Activated CD8-positive, alpha-beta memory T cell treated with anti-CD3 and anti-CD28 coated beads, Interleukin-2, amount 10 ng/mL, durations not matched to agents 7 days and 5 days (primary cell): Measurements from ENCODE around the gene MYCBP. TPM values are rescaled to one million over a fixed set of nuclear protein-coding genes. Genes with fewer than 3 reads are reported as not detected.
"Not testable (repeated sequence)": the region's sequence is repeated elsewhere in the genome, so short reads cannot be mapped to it uniquely, and the experiment has no call there.

Experiments used
- ATAC-seq: fragments of 150-1000 bp; cut with Tn5 transposase; one replicate; pipeline ENCODE4 v1.10.0; 2021; ENCODE audit warnings: moderate library complexity
- CTCF ChIA-PET: fragments of 350-600 bp; sonication (Branson Sonifier 250); formaldehyde crosslinking; loops from one replicate; lab custom pipeline; 2021; ENCODE audit warnings: antibody characterized with exemption; lab: Charles Lee
- DNase-seq: peaks from one replicate; pipeline ENCODE4 v3.0.0-alpha.2; 2020
- H3K27ac Mint-ChIP-seq: one replicate; pipeline ENCODE4 v1.8.0; 2021; ENCODE audit warnings: mild to moderate bottlenecking, mixed read lengths
- H3K27me3 Mint-ChIP-seq: one replicate; pipeline ENCODE4 v1.8.0; 2021; ENCODE audit warnings: mixed read lengths
- H3K36me3 Mint-ChIP-seq: one replicate; pipeline ENCODE4 v1.8.0; 2021; ENCODE audit warnings: mild to moderate bottlenecking, mixed read lengths
- H3K4me1 Mint-ChIP-seq: one replicate; pipeline ENCODE4 v1.8.0; 2021; ENCODE audit warnings: mixed read lengths
- H3K4me3 Mint-ChIP-seq: one replicate; pipeline ENCODE4 v1.8.0; 2021; ENCODE audit warnings: mild to moderate bottlenecking, moderate library complexity, mixed read lengths
- H3K9me3 Mint-ChIP-seq: one replicate; pipeline ENCODE4 v1.8.0; 2022; ENCODE audit warnings: low read depth, mixed read lengths
- total RNA-seq, 2 experiments: library from RNA; stranded (reverse); gene quantifications; one replicate each; pipeline ENCODE4 v1.2.3, GENCODE V29; 2021

MYCBP gene
- total RNA-seq, 2 experiments from 2014 or later = 45.0 to 45.3 TPM

DNA sequence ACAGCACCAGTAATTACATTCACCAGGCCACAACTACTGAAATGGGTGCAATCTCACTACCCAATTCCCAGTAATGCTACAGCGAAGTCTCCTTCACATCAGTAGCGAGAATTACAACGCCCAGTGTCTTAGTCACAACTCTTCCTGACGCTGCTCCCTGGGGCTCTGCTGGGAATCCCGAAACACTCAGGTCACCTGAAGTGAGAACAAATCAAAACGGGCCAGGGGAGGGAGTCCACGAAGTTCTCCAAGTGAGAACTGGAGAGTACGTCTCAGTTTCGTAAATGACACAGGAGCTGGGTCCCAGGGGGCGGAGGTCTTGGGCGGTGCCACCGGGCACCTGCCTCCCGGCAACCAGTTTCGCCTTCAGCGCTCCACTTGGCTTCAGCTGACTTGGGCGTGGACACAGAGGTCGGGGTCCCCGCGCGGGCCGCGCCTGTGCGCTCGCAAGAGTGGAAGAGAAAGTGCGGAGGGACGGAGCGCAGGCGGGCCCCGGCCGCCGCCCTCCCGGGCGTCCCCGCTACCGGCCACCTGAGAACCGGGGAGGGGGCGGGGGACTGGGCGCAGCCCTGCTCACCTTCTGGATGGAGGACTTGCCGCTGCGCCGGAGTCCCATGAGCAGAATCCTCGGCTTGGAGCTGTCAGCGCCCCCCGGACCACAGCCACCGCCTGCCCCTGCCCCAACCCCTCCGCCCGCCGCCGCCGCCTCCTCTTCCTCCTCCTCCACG is 14.2 kb downstream of the MYCBP start:
- Mint-ChIP-seq H3K4me3 (peak overlapping the region; percentile 89), H3K36me3 (peaks cover 28% of the 10 kb centered on the region), H3K27me3 (no peaks in the 10 kb centered on the region), H3K9me3 (no peaks in the 10 kb centered on the region), H3K27ac (peak overlapping the region; percentile 82), H3K4me1 (peaks cover 42% of the 10 kb centered on the region)
- peak; percentile 65 for DNase-seq
- CTCF ChIA-PET = interaction anchor here (0.8 to 1.6 kb wide), 4 partner anchors 10 to 233 kb away, joined by 3 to 7 read pairs (median 4); partner anchors contain the start of genes MYCBP and NDUFS5
- ATAC-seq = peak; percentile 34

DNA sequence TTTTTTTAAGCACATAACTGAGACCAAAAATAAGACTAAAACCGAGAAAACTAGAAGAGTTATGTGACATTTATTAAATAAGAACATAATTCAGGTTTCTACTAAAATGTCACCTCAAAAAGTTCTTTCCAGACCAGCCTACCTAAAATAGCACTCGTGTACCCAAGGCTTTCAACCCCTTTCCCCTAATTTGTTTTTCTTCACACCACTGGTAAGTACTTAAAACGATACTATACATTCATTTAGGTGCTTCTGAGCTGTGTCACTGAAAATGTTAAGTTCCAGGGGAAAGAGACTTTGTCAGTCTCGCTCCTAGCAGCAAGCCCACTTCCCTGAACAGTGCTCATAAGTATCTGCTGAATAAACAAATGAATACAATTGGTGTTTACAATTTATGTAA is 20.4 kb downstream of the MYCBP start:
- Mint-ChIP-seq H3K27ac (peak overlapping the region; percentile 35), H3K27me3 (no peaks in the 10 kb centered on the region), H3K36me3 (peaks cover 34% of the 10 kb centered on the region), H3K4me3 (no peak overlapping the region), H3K4me1 (peaks cover 29% of the 10 kb centered on the region), H3K9me3 (no peaks in the 10 kb centered on the region)
- CTCF ChIA-PET = no interaction called here
- DNase-seq = no peak
- ATAC-seq = peak; percentile 74

DNA sequence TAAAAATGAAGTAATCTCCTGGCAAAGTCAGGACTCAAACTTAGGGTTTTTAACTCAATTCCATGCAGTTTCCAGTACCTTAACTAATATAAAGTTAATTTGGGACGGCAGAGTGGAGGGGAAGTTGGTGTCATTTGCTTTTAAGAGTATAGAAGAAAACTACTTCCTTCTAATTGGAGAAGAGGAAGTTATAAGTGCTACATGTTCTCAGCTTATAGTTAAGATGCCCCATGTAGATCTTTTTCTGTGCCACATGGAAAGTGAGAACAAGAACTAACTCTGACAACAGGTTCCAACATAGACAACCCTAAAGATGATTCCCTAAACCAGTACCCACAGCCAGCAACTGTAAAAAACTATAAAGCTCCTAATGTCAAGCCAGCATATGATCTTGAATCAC is 25.1 kb downstream of the MYCBP start:
- peaks cover 14% of the 10 kb centered on the region for H3K4me1 Mint-ChIP-seq
- ATAC-seq (no peak), DNase-seq (no peak)
- no peak overlapping the region for H3K27ac Mint-ChIP-seq
- no peaks in the 10 kb centered on the region for H3K27me3 Mint-ChIP-seq
- H3K9me3 Mint-ChIP-seq = no peaks in the 10 kb centered on the region
- H3K36me3 Mint-ChIP-seq = peaks cover 37% of the 10 kb centered on the region
- CTCF ChIA-PET = no interaction called here
- no peak overlapping the region for H3K4me3 Mint-ChIP-seq

DNA sequence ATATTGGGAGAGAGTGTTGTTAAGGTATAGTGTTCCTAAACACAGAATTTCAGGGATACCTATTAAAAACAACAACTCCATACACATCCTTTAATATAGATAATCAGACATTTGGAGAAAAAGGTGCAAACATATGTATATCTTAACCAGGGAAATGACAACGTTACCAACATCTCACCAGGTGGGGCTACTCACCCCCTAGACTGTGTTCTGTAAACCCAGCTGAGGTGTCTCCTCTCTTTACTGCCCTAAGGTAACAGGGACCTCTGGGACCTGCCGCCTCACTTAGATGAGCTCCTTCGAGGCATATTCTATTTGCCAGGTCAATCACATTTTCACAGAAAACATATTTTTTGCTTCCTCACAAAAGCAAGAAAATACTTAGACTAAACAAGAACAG is 26.9 kb downstream of the MYCBP start:
- H3K36me3 Mint-ChIP-seq = peaks cover 32% of the 10 kb centered on the region
- CTCF ChIA-PET = interaction anchor here (1.0 to 1.8 kb wide), 4 partner anchors 11 to 246 kb away, joined by 3 to 9 read pairs (median 5); no protein-coding TSS in a partner anchor

DNA sequence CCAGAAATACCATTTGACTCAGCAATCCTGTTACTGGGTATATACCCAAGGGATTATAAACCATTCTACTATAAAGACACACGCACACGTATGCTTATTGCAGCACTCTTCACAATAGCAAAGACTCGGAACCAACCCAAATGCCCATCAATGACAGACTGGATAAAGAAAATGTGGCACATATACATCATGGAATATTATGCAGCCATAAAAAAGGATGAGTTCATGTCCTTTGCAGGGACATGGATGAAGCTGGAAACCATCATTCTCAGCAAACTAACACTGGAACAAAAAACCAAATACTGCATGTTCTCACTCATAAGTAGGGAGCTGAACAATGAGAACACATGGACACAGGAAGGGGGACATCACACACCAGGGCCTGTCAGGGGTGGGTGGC is 28.1 kb downstream of the MYCBP start:
- ATAC-seq, H3K27ac Mint-ChIP-seq, H3K27me3 Mint-ChIP-seq, H3K9me3 Mint-ChIP-seq, DNase-seq, H3K4me1 Mint-ChIP-seq, H3K4me3 Mint-ChIP-seq: not testable (repeated sequence)
- peaks cover 32% of the 10 kb centered on the region for H3K36me3 Mint-ChIP-seq
- CTCF ChIA-PET = interaction anchor here (1.0 to 1.8 kb wide), 4 partner anchors 10 to 248 kb away, joined by 3 to 9 read pairs (median 5); no protein-coding TSS in a partner anchor

More for the DNA sequence above, 26.9 kb downstream of the MYCBP start:
- H3K27ac Mint-ChIP-seq = no peak overlapping the region
- peaks cover 6% of the 10 kb centered on the region for H3K4me1 Mint-ChIP-seq
- no peaks in the 10 kb centered on the region for H3K27me3 Mint-ChIP-seq
- DNase-seq (no peak), ATAC-seq (no peak)
- no peak overlapping the region for H3K4me3 Mint-ChIP-seq
- no peaks in the 10 kb centered on the region for H3K9me3 Mint-ChIP-seq

DNA sequence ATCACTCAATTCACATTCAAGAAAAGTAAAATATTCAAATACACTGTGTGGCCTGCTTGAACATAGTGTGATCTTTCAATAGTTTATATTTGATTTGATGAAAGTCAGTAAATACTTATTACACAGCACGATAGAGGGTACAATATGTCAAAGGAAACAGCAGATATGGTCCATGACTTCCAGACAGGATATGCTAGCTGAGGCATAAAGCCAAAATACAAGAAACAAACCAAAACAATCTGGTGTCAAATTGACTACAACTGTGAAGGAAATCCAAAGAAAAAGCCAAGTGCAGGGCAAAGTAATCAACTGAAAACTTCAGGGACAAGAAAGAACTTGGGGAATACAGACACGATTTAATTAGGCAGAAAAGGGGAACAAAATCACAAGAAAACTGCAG is 32.9 kb downstream of the MYCBP start:
- Mint-ChIP-seq H3K27me3 (no peaks in the 10 kb centered on the region), H3K9me3 (no peaks in the 10 kb centered on the region), H3K36me3 (peaks cover 32% of the 10 kb centered on the region), H3K4me3 (no peak overlapping the region), H3K27ac (peak overlapping the region; percentile 38), H3K4me1 (no peaks in the 10 kb centered on the region)
- CTCF ChIA-PET = no interaction called here
- DNase-seq = no peak
- ATAC-seq = no peak

DNA sequence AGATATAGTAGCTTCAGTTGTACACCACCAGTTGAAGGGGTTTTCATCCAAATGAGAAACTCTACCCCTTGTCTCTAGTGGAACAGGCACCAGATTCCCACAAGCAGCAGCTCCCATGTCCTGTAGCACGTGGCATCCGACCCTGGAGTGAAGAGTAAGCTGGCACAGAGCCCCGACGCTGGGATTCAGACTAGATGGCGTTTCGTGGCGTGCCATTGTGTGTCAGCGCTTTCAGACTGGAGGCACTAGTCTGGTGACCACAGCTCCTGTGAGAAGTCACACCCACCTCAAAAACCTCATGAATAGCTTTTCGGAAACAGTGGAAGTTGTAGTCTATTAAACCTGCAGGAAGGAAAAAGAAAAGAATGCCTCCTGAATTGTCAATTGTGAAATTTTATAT is 33.8 kb downstream of the MYCBP start:
- H3K36me3 Mint-ChIP-seq = peaks cover 22% of the 10 kb centered on the region
- CTCF ChIA-PET = no interaction called here
- no peaks in the 10 kb centered on the region for H3K4me1 Mint-ChIP-seq
- peaks cover 5% of the 10 kb centered on the region for H3K27me3 Mint-ChIP-seq
- no peaks in the 10 kb centered on the region for H3K9me3 Mint-ChIP-seq
- no peak overlapping the region for H3K4me3 Mint-ChIP-seq
- no peak for DNase-seq
- no peak for ATAC-seq
- no peak overlapping the region for H3K27ac Mint-ChIP-seq

DNA sequence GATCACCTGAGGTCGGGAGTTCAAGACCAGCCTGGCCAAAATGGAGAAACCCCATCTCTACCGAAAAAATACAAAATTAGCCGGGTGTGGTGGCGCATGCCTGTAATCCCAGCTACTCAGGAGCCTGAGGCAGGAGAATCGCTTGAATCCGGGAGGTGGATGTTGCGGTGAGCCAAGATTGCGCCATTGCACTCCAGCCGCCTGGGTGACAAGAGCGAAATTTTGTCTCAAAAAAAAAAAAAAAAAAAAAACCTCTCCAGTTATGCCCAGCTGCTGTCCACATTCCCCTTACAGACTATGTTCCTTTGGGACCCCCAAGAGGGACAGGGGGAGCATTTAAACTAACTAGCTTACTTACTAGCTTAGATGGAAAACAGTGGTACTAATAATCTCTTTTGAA is 36.8 kb downstream of the MYCBP start:
- H3K4me3 Mint-ChIP-seq, H3K4me1 Mint-ChIP-seq, H3K27ac Mint-ChIP-seq, H3K9me3 Mint-ChIP-seq, ATAC-seq, DNase-seq: not testable (repeated sequence)
- CTCF ChIA-PET = interaction anchor here (1.0 kb wide), 1 partner anchor 248 kb away, joined by 3 read pairs; no protein-coding TSS in a partner anchor
- peaks cover 14% of the 10 kb centered on the region for H3K36me3 Mint-ChIP-seq
- peaks cover 19% of the 10 kb centered on the region for H3K27me3 Mint-ChIP-seq

DNA sequence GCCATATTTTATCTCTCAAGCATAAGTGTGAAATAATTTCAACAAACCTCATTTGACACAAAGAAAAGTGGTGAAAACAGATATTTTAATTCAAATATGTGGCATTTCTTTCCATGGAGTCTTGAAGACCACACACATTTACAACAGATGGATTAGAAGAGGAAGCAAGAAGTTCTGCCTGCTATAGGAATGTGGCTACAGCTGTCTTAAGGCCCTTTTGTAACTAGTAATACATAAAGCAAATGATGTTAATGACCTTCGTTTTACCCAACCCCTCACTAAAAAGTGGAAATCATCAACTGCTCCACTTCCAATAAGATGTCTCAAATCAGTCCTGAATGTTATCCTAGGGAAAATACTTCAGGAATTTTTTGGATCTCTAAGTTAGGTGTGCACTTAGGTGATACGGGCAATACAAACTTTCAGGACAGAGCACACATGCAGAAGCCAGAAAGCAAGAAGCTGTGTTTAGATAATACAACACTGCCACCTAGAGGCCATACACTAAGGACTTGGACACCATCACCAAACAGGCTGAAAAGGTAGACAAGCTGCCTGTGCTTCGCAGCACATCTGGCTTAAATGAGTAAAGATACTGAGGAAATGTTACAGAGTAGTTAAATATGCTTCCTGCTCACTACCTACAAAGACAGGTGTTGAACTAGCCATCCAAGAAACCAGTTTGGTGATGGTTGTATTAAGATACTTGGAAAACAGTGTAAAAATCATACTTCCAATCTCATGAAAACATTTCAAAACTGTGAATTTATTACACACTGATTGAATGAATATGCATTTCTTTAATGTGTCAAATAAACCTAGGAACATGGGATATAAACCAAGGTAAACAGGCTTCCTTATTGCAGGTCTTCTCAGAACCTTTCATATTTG is 38.0 kb downstream of the MYCBP start:
- no peak overlapping the region for H3K27ac Mint-ChIP-seq
- no peaks in the 10 kb centered on the region for H3K4me1 Mint-ChIP-seq
- peaks cover 10% of the 10 kb centered on the region for H3K36me3 Mint-ChIP-seq
- no peak overlapping the region for H3K4me3 Mint-ChIP-seq
- DNase-seq = peak; percentile 59
- CTCF ChIA-PET = interaction anchor here (0.6 to 1.6 kb wide), 15 partner anchors 10 to 855 kb away, joined by 3 to 9 read pairs (median 4); partner anchors contain the start of gene NDUFS5
- peaks cover 27% of the 10 kb centered on the region for H3K27me3 Mint-ChIP-seq
- no peaks in the 10 kb centered on the region for H3K9me3 Mint-ChIP-seq
- peak; percentile 84 for ATAC-seq

DNA sequence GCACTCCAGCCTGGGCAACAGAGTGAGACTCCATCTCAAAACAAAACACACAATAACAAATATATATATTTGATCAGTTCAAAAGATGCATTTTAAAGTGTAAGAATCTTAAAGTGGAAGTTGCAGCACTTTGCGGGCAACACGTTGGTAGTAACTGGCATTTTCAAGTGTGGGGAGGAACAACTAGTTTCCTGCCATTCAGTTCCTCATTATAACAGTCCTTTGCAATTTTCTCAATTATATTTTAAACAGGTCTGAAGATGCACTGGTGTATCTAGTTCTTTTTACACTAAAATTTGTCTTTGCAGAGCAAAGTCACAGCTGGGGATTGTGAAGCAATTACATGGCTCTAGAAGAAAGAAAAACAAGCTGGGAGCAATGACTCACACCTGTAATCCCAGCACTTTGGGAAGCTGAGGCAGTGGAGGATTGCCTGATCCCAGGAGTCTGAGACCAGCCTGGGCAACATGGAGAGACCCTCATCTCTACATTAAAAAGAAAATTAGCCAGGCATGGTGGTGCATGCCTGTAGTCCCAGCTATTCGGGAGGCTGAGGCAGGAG is 38.8 kb downstream of the MYCBP start:
- ATAC-seq (no peak), DNase-seq (no peak)
- CTCF ChIA-PET = interaction anchor here (1.1 to 1.6 kb wide), 5 partner anchors 11 to 809 kb away, joined by 3 to 9 read pairs (median 5); no protein-coding TSS in a partner anchor
- H3K4me3 Mint-ChIP-seq = no peak overlapping the region
- no peaks in the 10 kb centered on the region for H3K9me3 Mint-ChIP-seq
- no peaks in the 10 kb centered on the region for H3K4me1 Mint-ChIP-seq
- H3K27ac Mint-ChIP-seq = no peak overlapping the region
- peaks cover 34% of the 10 kb centered on the region for H3K27me3 Mint-ChIP-seq
- H3K36me3 Mint-ChIP-seq = peaks cover 7% of the 10 kb centered on the region

DNA sequence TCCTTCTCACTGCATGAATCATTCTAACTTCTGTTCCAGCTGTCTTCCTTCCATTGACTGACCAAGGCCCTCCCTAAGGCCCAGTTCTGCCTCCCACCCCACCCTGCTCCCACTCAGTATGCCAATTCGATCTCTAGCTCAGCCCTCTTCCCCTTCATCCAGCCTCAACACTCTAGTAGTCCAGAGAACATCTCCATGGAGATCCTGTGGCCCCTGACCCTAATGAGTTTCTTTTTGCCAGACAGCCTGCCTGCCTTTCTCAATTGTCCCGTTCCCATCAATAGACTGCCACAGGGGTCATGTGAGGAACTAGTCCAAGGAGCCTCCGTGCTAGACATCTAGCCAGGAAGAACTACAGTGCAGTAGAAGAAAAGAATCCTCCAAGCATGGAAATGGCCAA is 40.0 kb downstream of the MYCBP start:
- Mint-ChIP-seq H3K36me3 (peaks cover 2% of the 10 kb centered on the region), H3K9me3 (no peaks in the 10 kb centered on the region), H3K4me1 (no peaks in the 10 kb centered on the region), H3K27me3 (peaks cover 38% of the 10 kb centered on the region), H3K4me3 (no peak overlapping the region), H3K27ac (no peak overlapping the region)
- DNase-seq (no peak), ATAC-seq (no peak)
- CTCF ChIA-PET = interaction anchor here (0.9 kb wide), 1 partner anchor 9 kb away, joined by 3 read pairs; no protein-coding TSS in a partner anchor

DNA sequence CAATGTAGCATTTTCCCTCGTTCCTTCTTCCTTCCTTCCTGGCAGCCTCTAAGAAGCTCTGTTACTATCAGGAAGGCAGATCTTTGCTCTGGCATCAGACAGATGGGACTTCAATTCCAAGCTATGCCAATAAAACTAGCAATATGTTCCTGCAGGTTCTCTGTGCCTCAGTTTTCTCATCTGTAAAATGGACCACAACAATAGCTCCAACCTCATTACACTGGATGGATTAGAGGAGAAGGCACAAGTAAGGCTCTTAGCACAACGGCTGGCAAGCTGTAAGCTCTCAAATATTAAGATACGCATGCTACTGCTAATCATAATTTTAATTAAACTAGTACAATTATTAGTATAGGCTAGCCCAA is 40.8 kb downstream of the MYCBP start:
- Mint-ChIP-seq H3K36me3 (no peaks in the 10 kb centered on the region), H3K27me3 (peaks cover 45% of the 10 kb centered on the region), H3K4me1 (no peaks in the 10 kb centered on the region), H3K4me3 (no peak overlapping the region), H3K9me3 (no peaks in the 10 kb centered on the region), H3K27ac (no peak overlapping the region)
- CTCF ChIA-PET = interaction anchor here (0.8 to 1.5 kb wide), 4 partner anchors 8 to 806 kb away, joined by 3 read pairs; no protein-coding TSS in a partner anchor
- DNase-seq (no peak), ATAC-seq (no peak)
